GM21528 (cell line): ENCODE measurements around the gene TENM4.

Source experiments
- ATAC-seq: cut with Tn5 transposase; IDR thresholded peaks from one replicate; pipeline ENCODE4 v1.9.1; 2021; ENCODE audit warnings: mild to moderate bottlenecking, moderate library complexity; ENCODE audit not compliant: unreplicated experiment, low FRiP score

Gene TENM4

DNA sequence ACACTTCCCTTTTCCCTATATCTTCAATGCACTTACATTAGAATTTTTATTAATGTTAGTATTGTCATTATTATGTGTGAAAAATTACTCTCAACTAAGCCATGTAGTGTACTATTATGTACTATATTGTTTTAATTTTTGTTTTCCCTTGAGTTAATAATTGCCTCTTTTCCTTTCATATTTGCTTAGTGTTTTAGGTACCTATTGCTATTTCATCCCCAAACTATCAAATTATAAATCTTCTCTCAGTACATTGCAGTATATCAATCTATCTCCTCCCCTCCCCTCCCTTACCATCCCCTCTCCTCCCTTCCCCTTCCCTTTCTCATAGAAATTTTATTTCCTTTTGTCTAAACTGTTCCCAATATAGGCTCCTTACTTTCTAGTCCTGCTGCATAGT, 12.8 kb upstream of the TENM4 start:
- ATAC-seq: no peak

DNA sequence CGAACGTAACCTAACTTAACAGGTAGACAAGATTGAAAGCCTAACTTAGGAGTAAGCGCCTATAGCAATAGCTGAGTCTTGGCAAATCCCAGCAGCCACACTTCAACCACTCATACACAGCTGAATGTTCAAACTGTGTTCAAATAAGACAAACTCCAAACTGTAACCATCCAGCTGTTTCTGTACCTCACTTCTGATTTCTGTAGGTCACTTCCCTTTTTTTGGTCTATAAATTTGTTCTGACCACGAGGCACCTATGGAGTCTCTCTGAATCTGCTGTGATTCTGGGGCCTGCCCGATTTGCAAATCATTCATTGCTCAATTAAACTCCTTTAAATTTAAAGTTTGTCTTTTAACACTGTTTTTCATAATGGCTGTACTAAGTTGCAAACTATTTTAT, 8.2 kb upstream of the TENM4 start:
- no peak for ATAC-seq

DNA sequence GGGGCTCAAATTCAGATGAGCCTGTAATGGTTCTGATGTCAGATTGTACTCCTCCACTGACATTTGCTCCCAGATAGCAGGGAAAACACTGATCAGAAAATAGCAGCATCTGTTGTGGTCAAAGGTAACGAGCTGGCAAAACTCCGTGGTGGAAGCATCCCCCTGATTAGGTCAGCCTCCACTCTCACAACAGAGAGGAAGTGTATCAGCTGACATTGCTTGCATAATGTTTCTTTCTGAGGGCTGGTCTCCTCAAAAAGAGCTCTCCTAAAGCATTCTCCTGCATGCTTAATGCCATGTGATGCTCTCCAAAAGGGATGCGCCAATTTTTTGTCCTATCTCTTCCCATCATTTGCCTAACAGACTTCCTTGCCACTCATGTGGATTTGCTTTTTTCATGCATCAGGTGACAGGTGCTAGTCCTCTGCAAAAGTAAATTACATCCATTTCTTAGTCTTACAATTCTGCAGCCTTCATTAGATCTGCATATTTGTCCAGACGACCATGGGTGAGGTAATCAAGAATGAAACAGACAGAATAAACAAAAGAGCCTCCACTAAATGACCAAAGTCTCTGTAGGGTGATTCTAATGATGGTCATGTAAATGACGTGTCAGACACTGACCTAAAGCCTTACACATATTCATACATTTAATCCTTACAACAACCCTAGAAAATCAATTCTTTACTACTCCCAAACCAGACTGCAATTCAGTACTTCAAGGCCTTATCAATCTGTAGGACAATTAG, 6.4 kb upstream of the TENM4 start:
- no peak for ATAC-seq

DNA sequence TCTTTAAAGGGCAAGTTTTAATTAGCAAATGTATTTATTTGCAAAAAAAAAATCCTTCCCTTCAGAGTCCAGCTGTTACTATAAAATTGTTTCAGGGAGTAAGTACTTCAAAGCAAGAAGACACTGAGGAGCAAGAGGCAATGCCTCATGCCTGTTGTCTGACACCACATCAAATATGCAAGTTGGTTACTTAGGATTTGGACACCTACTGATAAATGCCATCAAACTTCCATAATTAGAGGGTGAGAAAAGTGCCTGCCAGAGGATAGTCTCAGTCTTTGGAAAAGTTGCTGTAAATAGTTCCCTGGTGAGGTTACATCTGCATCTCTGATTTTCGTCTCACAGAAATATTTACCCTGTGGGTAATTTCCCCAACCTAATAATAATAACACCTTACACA, 4.1 kb upstream of the TENM4 start:
- ATAC-seq: no peak

DNA sequence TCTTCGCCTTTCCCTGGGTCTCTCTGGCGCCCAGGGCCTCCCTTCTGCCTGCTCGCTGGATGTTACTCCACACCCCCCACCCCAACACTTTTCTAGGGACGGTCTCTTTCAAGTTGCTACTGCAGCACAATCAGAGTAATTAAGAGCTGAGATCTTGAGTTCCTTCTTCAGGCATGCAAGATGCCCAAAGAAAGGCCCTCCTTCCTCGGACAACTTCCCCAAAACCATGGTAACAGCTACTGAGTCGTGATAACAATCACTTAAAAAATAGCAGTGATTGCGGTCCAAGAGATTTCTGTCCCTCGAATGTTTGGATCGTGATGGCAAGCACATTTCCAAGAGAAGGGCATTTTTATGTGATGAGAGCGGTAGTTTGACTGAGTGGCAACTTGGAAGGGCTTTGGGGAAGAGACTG, 638 bp upstream of the TENM4 start:
- ATAC-seq: no peak

GRCh38 chr11:79439886-79440570, 802 bp downstream of the TENM4 start:
- no peak for ATAC-seq

- ATAC-seq: no peak
Measured at GRCh38 chr11:79439410-79439885, 1.4 kb downstream of the TENM4 start.

- ATAC-seq: no peak
Measured at GRCh38 chr11:79438631-79439409, 2.0 kb downstream of the TENM4 start.

GRCh38 chr11:79437981-79438630, 2.7 kb downstream of the TENM4 start:
- ATAC-seq: no peak

DNA sequence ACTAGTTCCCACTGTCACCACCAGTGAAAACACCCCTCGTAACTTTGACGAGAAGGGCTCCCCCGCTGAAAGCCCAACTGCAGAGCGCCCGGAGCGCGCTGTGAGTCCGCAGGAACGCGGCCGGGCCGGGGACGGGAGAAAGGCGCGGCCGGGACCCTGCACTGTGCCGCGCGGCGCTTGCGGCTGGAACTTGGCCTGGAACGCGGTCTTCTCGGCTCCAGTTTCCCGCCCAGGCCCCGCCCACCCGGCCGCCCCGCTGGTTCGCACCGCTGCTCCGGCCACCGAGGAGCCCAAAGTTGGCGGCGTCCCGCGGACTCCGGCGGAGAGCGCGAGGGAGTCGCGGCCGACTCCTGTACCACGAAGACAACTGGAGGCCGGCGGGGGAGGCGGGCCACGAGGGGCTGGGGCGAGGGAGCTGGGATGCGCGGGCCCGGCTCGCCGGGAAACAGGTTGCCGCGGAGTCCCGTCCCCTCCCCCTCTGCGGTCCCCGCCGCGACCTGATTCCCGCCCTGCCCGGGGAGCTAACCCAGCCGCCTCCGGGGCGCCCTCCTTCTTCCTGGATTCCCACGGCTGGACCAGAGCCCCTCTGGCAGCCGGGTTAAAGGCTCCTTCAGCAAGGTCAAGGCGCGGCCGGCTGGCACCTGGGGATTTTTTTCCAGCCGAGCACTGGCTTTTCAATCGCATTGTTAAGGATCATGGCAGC, 3.4 kb downstream of the TENM4 start:
- ATAC-seq: no peak

DNA sequence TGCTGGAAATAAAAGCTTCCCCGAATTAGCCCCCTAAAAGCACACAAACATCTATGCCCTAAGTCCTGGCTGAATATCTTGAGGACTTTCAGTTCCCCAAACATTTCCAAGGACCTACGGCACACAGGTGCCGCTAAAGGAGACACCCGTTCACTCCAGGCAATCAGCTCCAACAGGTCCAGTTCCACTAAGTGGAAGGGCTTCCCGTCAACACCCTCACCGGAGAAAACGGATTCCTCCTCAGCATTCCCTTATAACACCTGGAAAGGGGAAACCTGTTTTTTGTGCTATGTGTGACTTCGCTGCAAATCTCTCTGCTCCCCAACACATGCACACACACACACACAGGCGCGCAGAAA, 3.9 kb downstream of the TENM4 start:
- no peak for ATAC-seq

DNA sequence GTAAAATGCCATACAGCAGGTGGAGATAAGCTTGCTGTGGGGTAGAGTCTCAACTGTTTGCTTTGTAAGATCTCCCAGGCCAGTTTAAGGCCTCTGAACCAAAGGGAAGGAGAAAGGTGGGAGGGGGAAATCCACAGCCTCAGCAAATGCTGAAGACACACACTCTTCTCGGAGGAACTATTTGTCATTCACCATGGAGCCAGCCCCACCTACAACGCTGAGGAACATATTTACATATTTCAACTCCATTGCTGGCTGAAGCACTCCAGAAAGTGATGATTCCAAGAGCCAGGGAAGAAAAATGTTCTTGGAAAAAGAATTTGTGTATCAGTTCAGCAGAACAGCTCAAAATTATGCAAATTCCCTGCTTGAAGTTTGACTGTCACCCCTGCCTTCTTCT, 6.5 kb downstream of the TENM4 start:
- ATAC-seq: no peak

GRCh38 chr11:79432138-79432537, 8.7 kb downstream of the TENM4 start:
- ATAC-seq: no peak

DNA sequence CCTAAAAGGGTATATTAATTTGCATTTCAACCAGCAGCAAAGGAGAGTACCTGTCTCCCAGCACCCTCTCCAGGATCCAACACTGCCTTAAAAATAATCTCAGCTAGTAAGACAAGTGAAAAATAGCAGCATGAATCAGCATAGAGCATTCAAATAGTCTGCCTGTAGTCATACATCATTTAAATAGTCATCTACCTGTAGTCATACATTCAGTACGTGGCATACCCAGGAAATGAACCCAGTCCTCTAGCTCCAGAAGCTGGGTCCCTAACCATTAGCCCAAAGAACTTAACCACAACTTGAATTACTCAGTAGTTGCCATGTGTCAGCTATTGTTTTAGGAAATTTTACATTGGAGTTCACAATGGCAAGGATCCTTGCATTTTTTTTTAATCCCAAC, 9.3 kb downstream of the TENM4 start:
- no peak for ATAC-seq

- ATAC-seq: no peak
Measured at GRCh38 chr11:79430280-79430679, 10.6 kb downstream of the TENM4 start.

DNA sequence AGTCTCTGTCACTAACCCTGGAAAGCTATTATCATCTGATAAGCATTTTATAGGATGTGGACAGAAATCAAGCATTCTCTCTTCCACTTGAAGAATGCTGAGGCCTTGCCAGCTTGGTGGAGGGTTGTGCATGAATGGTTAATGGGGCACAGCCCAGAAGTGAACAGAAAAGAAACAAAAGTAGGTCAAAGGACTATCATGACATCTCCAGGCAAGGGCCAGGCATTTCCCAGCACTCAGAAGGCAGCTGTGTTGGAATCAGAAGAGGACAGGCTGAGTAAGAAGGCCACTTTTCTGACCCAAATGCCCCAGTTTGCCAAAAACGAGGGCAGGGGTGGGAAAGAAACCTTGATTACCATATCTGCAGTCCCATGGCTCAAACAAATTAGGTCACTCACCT, 12.4 kb downstream of the TENM4 start:
- ATAC-seq: no peak

- ATAC-seq: no peak
Measured at GRCh38 chr11:79427611-79428327, 13.1 kb downstream of the TENM4 start.

- no peak for ATAC-seq
Measured at GRCh38 chr11:79427126-79427525, 13.7 kb downstream of the TENM4 start.

- no peak for ATAC-seq
Measured at GRCh38 chr11:79425463-79425862, 15.4 kb downstream of the TENM4 start.

DNA sequence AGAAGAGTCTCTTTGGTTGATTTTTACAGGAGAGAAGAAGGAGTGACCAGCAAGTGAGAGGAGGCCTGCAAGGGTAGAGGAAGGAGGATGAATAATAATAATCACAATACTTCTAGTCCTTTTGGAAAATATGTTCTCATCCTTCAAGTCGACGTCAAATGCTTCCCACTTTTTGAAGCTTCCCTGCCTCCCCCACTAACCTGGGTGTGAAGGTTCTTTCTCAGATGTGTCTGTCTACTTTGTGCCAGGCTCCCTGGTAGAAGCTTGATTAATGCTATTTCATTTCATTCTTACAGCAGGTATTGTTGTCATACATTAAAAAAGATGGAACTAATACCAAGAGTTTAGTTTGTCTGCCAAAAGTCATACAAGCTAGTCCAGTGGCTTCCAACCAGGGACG, 17.1 kb downstream of the TENM4 start:
- ATAC-seq: no peak
